Astrocyte (in vitro differentiated cells and primary cell): Measurements from ENCODE around the gene TM9SF1.

Experiments
- EZH2 ChIP-seq: IDR thresholded peaks from 2 replicates; pipeline ENCODE4 v1.6.1; 2012; ENCODE audit warnings: mild to moderate bottlenecking, low read length, inconsistent platforms; ENCODE audit not compliant: insufficient read depth
- TF ChIP-seq, protein P1 (sequence below): IDR thresholded peaks from 2 replicates; pipeline ENCODE4 v1.5.1; 2011; ENCODE audit warnings: low read depth, mild to moderate bottlenecking, inconsistent platforms, low read length, moderate library complexity; ENCODE audit not compliant: insufficient read depth

DNA sequence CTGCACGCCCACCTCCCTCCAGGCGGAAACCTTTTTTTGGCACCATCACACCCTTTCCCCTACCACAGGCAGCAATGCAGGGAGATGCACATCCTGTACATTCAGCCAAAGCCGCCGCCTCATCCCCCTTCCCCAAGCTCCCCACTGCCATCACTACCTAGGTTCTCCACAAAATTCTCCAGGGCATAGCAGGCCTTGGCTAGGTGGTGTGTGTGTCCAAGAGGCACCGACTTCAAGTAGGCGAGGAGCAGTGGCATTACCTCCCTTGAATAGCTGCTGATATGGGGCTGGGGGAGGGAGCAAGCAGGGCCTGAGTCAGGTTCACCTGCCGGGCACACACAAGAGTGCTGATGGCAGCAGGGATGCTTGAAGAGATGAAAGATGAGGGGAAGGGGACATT is 10.2 kb downstream of the TM9SF1 start:
- TF ChIP-seq, protein P1, sequence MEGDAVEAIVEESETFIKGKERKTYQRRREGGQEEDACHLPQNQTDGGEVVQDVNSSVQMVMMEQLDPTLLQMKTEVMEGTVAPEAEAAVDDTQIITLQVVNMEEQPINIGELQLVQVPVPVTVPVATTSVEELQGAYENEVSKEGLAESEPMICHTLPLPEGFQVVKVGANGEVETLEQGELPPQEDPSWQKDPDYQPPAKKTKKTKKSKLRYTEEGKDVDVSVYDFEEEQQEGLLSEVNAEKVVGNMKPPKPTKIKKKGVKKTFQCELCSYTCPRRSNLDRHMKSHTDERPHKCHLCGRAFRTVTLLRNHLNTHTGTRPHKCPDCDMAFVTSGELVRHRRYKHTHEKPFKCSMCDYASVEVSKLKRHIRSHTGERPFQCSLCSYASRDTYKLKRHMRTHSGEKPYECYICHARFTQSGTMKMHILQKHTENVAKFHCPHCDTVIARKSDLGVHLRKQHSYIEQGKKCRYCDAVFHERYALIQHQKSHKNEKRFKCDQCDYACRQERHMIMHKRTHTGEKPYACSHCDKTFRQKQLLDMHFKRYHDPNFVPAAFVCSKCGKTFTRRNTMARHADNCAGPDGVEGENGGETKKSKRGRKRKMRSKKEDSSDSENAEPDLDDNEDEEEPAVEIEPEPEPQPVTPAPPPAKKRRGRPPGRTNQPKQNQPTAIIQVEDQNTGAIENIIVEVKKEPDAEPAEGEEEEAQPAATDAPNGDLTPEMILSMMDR, result no peak
- TF ChIP-seq EZH2, result no peak
